ENCODE data around the gene CRB1. TPM values are rescaled to one million over a fixed set of nuclear protein-coding genes. Genes with fewer than 3 reads are reported as not detected.
"Not testable (repeated sequence)": the region's sequence is repeated elsewhere in the genome, so short reads cannot be mapped to it uniquely, and the experiment has no call there.

CRB1 gene
- polyA plus RNA-seq, 1 donor: 3.3 TPM

- DNase-seq: no peak
Observed at GRCh38 chr1:197399755-197400521, 131.9 kb downstream of the CRB1 start.

DNA sequence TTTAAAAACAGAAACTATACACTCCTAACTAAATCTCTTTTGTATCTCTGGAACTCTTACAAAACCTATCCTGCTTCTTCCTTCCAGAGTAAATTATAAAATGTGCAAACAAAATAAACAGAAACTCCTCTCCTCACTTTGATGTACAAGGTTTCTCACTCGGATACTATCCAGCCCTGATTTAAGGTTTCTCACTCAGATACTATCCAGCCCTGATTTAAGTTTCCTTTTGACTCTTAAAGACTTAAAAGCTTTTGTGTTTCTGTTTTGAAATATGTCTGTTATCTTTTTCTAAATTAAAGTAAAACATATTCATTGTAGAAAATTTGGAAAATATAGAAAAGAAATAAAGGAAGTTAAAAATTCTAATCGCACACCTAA is 132.5 kb downstream of the CRB1 start:
- no peak for DNase-seq

GRCh38 chr1:197402189-197402588 is 134.1 kb downstream of the CRB1 start:
- DNase-seq: no peak

GRCh38 chr1:197404774-197405173 is 136.7 kb downstream of the CRB1 start:
- DNase-seq: not testable (repeated sequence)

- not testable (repeated sequence) for DNase-seq
Observed at GRCh38 chr1:197405614-197406013, 137.6 kb downstream of the CRB1 start.

DNA sequence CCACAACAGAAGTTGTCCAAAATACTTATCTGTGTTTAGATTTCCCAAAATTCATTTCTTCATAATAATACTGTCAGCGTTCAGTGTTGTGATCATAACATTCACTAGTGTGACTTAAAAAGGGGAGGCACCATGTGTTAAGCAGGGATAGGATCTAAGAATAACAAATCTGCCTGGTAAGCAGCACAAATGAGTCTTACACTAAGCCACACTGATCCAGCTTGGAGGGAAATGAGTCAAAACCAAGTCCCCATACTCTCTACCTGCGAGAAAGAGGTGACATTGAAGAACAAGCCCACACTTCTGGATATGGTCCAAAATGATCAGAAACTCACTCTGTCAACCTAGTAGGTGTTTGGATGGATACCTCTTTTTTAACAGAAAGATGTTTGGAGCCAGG is 145.5 kb downstream of the CRB1 start:
- no peak for DNase-seq

GRCh38 chr1:197415221-197415620 is 147.2 kb downstream of the CRB1 start:
- no peak for DNase-seq

GRCh38 chr1:197418693-197419092 is 150.6 kb downstream of the CRB1 start:
- no peak for DNase-seq

DNA sequence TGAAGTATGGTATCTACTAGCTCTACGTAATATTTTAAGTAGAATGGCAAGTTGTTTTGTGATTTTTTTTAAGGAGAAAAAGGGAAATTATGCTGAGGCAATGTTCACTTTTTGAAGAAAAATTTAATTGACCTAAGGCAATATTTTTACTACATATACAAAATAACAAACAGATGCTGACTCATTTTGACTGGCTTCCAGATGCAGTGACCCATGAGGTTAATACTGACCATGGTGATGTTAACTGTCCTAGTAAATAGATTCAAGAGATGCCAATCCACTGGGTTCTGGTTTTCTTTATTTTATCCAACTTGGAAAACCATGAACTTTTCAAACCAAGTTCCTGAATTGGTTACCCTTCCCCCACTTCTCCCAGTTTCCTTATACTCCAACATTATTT is 154.9 kb downstream of the CRB1 start:
- DNase-seq: no peak

- no peak for DNase-seq
Observed at GRCh38 chr1:197424380-197424779, 156.3 kb downstream of the CRB1 start.

GRCh38 chr1:197429372-197429771 is 161.3 kb downstream of the CRB1 start:
- DNase-seq: no peak

DNA sequence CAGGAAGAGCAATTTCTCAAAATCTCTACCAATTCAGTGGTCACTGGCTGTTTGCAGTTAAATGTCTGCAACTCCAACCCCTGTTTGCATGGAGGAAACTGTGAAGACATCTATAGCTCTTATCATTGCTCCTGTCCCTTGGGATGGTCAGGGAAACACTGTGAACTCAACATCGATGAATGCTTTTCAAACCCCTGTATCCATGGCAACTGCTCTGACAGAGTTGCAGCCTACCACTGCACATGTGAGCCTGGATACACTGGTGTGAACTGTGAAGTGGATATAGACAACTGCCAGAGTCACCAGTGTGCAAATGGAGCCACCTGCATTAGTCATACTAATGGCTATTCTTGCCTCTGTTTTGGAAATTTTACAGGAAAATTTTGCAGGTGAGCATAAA is 167.2 kb downstream of the CRB1 start:
- DNase-seq: no peak

DNA sequence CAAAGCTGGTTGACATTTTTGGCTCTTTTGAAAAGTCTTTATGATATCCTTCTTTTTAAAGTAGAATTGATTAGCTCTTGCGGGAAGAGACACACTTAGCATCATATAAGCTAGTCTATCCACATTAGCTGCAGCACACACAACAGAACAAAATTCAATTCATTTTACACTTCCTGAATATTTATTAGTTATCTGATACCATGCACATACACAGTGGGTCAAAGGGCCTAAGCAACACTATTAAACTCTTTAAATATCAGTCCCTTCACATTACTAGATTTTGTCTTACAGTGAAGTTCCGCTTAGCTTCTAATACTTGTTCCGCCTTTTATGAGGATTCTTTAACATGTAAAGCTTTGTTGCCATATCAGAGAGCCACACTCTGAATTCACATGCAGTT is 169.5 kb downstream of the CRB1 start:
- DNase-seq: no peak

DNA sequence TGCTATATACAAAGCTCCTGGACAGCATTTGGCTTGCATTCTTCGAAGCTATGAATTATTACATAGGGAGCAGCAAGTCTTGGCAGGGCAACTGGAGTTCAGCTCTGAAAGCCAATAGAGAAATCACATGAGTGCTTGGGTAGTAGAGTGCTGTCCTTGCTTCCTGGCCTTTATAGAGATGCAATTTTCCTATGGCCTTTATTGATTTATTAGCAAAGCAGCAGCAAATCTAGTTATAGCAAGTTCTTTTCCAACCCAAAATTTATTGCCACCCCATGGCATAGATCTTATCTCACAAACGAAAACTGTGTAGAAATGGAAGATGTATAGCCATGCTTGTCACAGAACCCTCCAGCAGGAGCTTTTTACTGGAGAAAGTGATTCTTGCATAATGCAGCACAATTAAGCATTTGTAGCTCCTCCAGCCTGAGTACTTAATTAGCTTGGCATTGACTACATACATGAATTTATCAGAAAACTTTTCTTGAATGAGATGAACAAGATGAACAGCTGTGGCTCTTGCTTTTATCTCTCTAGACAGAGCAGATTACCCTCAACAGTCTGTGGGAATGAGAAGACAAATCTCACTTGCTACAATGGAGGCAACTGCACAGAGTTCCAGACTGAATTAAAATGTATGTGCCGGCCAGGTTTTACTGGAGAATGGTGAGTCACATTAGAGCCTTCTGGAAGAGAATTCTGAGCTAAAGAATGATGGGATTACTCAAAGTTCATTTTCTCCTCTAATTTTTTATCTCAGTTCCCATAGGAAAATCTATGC is 170.1 kb downstream of the CRB1 start:
- DNase-seq: peak; percentile 14

DNA sequence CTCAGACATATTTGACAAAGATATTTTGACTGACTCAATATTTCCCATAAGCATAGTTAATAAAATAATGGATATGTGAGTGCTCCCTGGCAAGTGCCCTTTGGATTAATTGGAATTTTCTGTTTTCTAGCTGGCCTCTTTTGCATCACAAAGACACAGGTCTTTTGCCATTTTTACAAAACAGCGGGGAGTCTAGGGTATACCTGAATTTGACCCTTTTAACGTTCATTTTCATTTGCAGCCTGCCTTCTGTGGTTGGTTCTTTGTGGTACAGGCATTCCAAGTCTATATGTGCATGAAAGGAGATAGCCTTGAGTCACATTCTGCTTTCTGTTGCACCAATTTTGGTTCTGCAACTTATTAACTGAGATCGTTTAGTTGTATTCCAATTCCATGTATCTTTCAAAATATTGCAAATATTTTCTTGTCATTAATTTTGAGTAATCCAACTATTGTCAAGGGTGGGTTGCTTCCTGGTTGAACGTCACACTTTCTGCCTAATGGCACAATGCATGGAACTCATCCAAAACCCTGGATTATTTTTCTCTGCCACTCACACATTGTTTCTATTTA is 171.7 kb downstream of the CRB1 start:
- DNase-seq: no peak

GRCh38 chr1:197440715-197441114 is 172.7 kb downstream of the CRB1 start:
- no peak for DNase-seq

GRCh38 chr1:197441999-197442414 is 174.0 kb downstream of the CRB1 start:
- no peak for DNase-seq

DNA sequence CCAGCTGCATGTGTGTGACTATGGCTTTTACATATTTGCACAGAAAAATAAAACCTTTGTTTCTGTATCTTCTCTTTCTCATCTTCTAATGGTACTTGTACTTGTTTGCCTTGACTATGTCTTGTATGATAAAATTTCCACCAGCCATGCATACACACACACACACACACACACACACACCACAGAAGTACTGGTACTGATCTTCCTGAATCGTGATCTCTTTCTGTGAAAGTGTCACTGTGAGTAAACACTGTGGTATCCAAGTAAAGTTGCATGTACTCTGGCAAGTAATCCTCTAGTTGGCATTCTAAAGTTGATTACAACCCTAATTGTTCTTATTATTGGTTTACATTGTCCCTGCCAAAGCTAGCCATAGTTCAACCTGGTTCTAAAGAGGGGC is 176.7 kb downstream of the CRB1 start:
- DNase-seq: no peak

GRCh38 chr1:197448121-197448779 is 180.2 kb downstream of the CRB1 start:
- no peak for DNase-seq

- no peak for DNase-seq
Observed at GRCh38 chr1:197451381-197451780, 183.3 kb downstream of the CRB1 start.

DNA sequence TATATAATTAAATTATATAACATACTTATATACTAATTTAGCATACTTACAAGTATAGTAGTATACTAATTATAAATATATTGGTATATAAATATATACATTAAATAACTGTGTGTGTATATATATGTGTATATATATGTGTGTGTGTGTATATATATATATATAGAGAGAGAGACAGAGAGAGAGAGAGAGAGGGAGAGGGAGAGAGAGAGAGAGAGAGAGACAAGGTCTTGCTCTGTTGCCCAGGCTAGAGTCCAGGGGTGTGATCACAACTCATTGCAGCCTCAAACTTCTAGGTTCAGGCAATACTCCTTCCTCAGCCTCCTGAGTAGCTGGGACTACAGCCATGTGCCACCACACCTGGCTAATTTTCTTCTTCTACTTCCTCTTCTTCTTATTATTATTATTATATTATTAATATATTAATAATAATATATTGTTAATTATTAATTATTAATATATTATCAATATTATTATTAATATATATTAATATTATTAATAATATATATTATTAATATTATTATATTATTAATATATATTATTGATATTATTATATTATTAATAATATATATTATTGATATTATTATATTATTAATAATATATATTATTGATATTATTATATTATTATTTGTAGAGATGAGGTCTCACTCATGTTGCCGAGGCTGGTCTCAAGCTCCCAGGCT is 185.5 kb downstream of the CRB1 start:
- no peak for DNase-seq

DNA sequence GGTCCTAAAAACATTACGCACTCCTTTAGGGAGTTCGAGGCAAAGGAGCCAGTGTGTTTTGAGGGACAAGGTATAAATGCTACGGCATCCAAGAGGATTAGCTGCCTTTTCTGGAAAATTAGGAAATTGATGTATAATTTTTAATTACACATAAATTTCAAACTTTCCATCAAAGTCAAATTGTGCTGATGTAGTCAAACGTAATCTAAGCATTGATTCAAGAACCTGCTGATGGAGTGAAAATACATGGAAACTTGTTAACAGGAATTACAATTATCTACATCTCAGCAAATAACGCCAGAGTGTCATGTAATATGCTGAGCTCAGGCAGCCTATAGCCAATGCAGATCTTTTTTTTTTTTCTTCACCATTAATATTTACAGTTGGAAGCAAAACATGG is 194.5 kb downstream of the CRB1 start:
- DNase-seq: no peak

All from left kidney (tissue), 2 donors.